Hepatocyte (in vitro differentiated cells): ENCODE measurements around the gene SUDS3.

Source experiments
- EZH2 ChIP-seq: fragments of 200-600 bp; sonication (generic); IDR thresholded peaks from 2 replicates; pipeline ENCODE4 v1.6.1; 2016; ENCODE audit warnings: antibody characterized with exemption, mild to moderate bottlenecking, borderline replicate concordance
- EZH2phosphoT487 ChIP-seq: fragments of 200-600 bp; sonication (generic); IDR thresholded peaks from one replicate; pipeline ENCODE4 v1.6.1; 2018; ENCODE audit warnings: antibody characterized with exemption, mild to moderate bottlenecking, low read depth, moderate library complexity; ENCODE audit not compliant: unreplicated experiment, severe bottlenecking
- TF ChIP-seq, protein P1 (sequence below): fragments of 200-600 bp; sonication (generic); IDR thresholded peaks from 2 replicates; pipeline ENCODE4 v1.5.1; 2016; ENCODE audit warnings: antibody characterized with exemption, mild to moderate bottlenecking; ENCODE audit not compliant: poor library complexity

DNA sequence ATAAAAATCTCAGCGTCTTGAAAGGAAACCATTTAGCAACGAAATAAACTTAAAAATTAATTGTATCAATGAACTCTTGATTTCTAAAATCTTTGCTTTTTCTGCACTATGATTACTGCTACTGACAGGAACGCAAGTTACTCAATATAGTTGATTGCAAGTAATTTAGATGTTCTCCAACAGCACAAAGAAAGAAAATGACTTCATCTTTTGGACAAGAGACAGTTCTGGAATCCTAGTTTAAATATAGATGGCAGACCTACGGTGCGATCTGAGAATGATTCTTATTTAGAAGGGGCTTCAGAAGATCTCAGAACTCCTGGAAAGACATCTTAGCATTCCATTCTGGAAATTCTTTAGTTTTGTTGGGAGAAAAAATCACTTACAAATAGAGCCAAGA lies 1.4 kb upstream of the SUDS3 start:
- TF ChIP-seq, protein P1, sequence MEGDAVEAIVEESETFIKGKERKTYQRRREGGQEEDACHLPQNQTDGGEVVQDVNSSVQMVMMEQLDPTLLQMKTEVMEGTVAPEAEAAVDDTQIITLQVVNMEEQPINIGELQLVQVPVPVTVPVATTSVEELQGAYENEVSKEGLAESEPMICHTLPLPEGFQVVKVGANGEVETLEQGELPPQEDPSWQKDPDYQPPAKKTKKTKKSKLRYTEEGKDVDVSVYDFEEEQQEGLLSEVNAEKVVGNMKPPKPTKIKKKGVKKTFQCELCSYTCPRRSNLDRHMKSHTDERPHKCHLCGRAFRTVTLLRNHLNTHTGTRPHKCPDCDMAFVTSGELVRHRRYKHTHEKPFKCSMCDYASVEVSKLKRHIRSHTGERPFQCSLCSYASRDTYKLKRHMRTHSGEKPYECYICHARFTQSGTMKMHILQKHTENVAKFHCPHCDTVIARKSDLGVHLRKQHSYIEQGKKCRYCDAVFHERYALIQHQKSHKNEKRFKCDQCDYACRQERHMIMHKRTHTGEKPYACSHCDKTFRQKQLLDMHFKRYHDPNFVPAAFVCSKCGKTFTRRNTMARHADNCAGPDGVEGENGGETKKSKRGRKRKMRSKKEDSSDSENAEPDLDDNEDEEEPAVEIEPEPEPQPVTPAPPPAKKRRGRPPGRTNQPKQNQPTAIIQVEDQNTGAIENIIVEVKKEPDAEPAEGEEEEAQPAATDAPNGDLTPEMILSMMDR = no peak
- TF ChIP-seq EZH2phosphoT487 (no peak), EZH2 (no peak)
